Suprapubic skin (tissue), 4 donors: ENCODE data around the gene EPHB3.

Experiments used
- EP300 ChIP-seq: sonication (generic); formaldehyde crosslinking; IDR thresholded peaks from one replicate; pipeline ENCODE4 v1.6.1; 2017; ENCODE audit warnings: antibody characterized with exemption
- POLR2A ChIP-seq, 2 donors: fragments of 450-650 bp; IDR thresholded peaks; one replicate each; pipeline ENCODE4 v1.6.1; 2017; ENCODE audit warnings: antibody characterized with exemption in 2 of 2, mild to moderate bottlenecking in 2 of 2, moderate library complexity in 2 of 2
- POLR2AphosphoS5 ChIP-seq, 3 donors: sonication (generic); formaldehyde crosslinking; IDR thresholded peaks; one replicate each; pipeline ENCODE4 v1.6.1; 2017; ENCODE audit warnings: antibody characterized with exemption in 3 of 3
- TF ChIP-seq, protein P1 (sequence below), 2 donors: fragments of 200-600 bp in 1 of 2; fragments of 450-650 bp in 1 of 2; sonication (generic) in 1 of 2; IDR thresholded peaks; one replicate each; pipeline ENCODE4 v1.5.1; 2016 to 2019; ENCODE audit warnings: antibody characterized with exemption in 2 of 2, mild to moderate bottlenecking in 1 of 2, moderate library complexity in 1 of 2

DNA sequence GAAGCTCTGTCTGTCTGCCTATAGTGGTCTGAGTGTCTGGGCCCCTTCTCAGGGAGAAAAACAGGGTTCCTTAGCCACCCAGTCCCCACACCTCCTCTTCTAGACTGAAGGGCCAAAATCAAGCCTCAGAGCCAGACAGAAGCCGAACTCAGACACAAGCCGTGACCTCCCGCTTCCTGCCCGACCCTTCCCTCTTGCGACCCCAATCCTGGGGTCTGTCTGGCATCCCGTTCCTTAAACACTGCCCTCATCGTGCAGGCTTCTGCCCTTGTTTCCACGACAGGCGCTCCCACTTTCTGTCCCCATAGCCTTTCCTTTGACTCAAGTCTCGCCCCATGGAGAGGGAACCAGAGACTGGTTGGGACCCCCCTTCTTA, 32.3 kb downstream of the EPHB3 start:
- TF ChIP-seq, protein P1, sequence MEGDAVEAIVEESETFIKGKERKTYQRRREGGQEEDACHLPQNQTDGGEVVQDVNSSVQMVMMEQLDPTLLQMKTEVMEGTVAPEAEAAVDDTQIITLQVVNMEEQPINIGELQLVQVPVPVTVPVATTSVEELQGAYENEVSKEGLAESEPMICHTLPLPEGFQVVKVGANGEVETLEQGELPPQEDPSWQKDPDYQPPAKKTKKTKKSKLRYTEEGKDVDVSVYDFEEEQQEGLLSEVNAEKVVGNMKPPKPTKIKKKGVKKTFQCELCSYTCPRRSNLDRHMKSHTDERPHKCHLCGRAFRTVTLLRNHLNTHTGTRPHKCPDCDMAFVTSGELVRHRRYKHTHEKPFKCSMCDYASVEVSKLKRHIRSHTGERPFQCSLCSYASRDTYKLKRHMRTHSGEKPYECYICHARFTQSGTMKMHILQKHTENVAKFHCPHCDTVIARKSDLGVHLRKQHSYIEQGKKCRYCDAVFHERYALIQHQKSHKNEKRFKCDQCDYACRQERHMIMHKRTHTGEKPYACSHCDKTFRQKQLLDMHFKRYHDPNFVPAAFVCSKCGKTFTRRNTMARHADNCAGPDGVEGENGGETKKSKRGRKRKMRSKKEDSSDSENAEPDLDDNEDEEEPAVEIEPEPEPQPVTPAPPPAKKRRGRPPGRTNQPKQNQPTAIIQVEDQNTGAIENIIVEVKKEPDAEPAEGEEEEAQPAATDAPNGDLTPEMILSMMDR (IDR thresholded peaks at IDR 0.05): no peak
- TF ChIP-seq POLR2A (IDR thresholded peaks at IDR 0.05) (no peak), EP300 (no peak), POLR2AphosphoS5 (IDR thresholded peaks at IDR 0.05) (no peak)
